ENCODE measurements around the gene ZNF432. TPM values are rescaled to one million over a fixed set of nuclear protein-coding genes. Genes with fewer than 3 reads are reported as not detected.

The ZNF432 gene
- total and polyA plus RNA-seq, 2 donors (not counting 1 experiment from before 2014, with no cell fraction given) = 5.1 to 25.0 TPM

- intact Hi-C loops (cut with micrococcal nuclease) = loop anchor here (1.0 to 10.0 kb wide), 4 partner anchors 46 to 1100 kb away; partner anchors contain the start of genes ZNF665 and ZNF836
- no peak for DNase-seq
- no peak for TF ChIP-seq CTCF (IDR thresholded peaks at IDR 0.05)
- no peak for TF ChIP-seq EZH2 (IDR thresholded peaks at IDR 0.05; ENCODE audit: borderline replicate concordance, insufficient read depth, low read depth, low read length, poor library complexity, severe bottlenecking)
- Mint-ChIP-seq H3K4me1 (peaks cover 33% of the 10 kb centered on the region), H3K9me3 (ENCODE audit: insufficient read depth) (peaks cover 10% of the 10 kb centered on the region), H3K27me3 (no peaks in the 10 kb centered on the region), H3K27ac (peak overlapping the region; percentile 85), H3K4me3 (peak overlapping the region; percentile 93)
- Histone ChIP-seq H3K9me3 (ENCODE audit: control extremely low read depth in 1 of 3, control insufficient read depth in 2 of 3, insufficient read depth in 1 of 3, low read length in 2 of 3) (peaks cover 8 to 60% (median 21%) of the 10 kb centered on the region in 3 donors), H3K36me3 (replicated peaks in 1 of 2; ENCODE audit: control extremely low read depth in 1 of 2, control insufficient read depth in 1 of 2, extremely low read depth in 1 of 2, insufficient read depth in 2 of 2, low read length in 1 of 2) (peaks cover 1 to 25% of the 10 kb centered on the region in 2 experiments), H3K4me2 (replicated peaks; ENCODE audit: low read depth, low read length, poor library complexity, severe bottlenecking) (peak overlapping the region; percentile 81), H3K79me2 (ENCODE audit: control insufficient read depth, insufficient read depth, low read length) (peaks cover 48% of the 10 kb centered on the region), H3K27me3 (replicated peaks in 1 of 4; ENCODE audit: control extremely low read depth in 1 of 4, control insufficient read depth in 3 of 4, insufficient read depth in 4 of 4, low read length in 3 of 4) (no peaks in the 10 kb centered on the region), H3K4me1 (ENCODE audit: control insufficient read depth in 2 of 2, insufficient read depth in 2 of 2, low read length in 2 of 2) (peaks cover 14 to 20% of the 10 kb centered on the region in 2 donors), H3K9ac (ENCODE audit: low read length) (peak overlapping the region; percentile 98), H3K27ac (ENCODE audit: low read length in 2 of 2) (peak overlapping the region in 1 of 2 donors; percentile 87), H4K20me1 (ENCODE audit: control insufficient read depth, insufficient read depth, low read length, poor library complexity, severe bottlenecking) (no peaks in the 10 kb centered on the region), H3K4me3 (ENCODE audit: control extremely low read depth in 1 of 5, extremely low read depth in 1 of 5, insufficient read depth in 1 of 5, low read depth in 2 of 5, low read length in 4 of 5) (peak overlapping the region; percentile 89 to 100 (median 99)), H2AFZ (ENCODE audit: insufficient read depth, low read depth, low read length, poor library complexity, severe bottlenecking) (peak overlapping the region; percentile 90)
- POLR2A ChIA-PET = no interaction called here
- ATAC-seq (ENCODE audit: low read depth) = no peak
- 45% methylated on average over 7 of the region's 12 CpGs for WGBS (ENCODE audit: insufficient coverage)
- CTCF ChIA-PET = interaction anchor here (0.6 kb wide), 1 partner anchor 506 kb away, joined by 3 read pairs; no protein-coding TSS in a partner anchor
Measured at GRCh38 chr19:52094526-52095130, 46.0 kb upstream of the ZNF432 start.

GRCh38 chr19:52086481-52086880, 37.8 kb upstream of the ZNF432 start:
- intact Hi-C loops (cut with micrococcal nuclease) = no loop called here
- Mint-ChIP-seq H3K27me3 (no peaks in the 10 kb centered on the region), H3K4me3 (no peak overlapping the region), H3K4me1 (peaks cover 1% of the 10 kb centered on the region), H3K27ac (no peak overlapping the region), H3K9me3 (ENCODE audit: insufficient read depth) (peaks cover 23% of the 10 kb centered on the region)
- TF ChIP-seq CTCF (IDR thresholded peaks at IDR 0.05) (no peak), EZH2 (IDR thresholded peaks at IDR 0.05; ENCODE audit: borderline replicate concordance, insufficient read depth, low read depth, low read length, poor library complexity, severe bottlenecking) (no peak)
- peaks cover 31% of the 10 kb centered on the region for H3K79me2 ChIP-seq (ENCODE audit: control insufficient read depth, insufficient read depth, low read length)
- no peaks in the 10 kb centered on the region for H3K4me1 ChIP-seq (ENCODE audit: control insufficient read depth in 2 of 2, insufficient read depth in 2 of 2, low read length in 2 of 2)
- H3K4me3 ChIP-seq (ENCODE audit: control extremely low read depth in 1 of 5, extremely low read depth in 1 of 5, insufficient read depth in 1 of 5, low read depth in 2 of 5, low read length in 4 of 5) = no peak overlapping the region
- H3K27me3 ChIP-seq (replicated peaks in 1 of 4; ENCODE audit: control extremely low read depth in 1 of 4, control insufficient read depth in 3 of 4, insufficient read depth in 4 of 4, low read length in 3 of 4) = no peaks in the 10 kb centered on the region
- H3K36me3 ChIP-seq (replicated peaks in 1 of 2; ENCODE audit: control extremely low read depth in 1 of 2, control insufficient read depth in 1 of 2, extremely low read depth in 1 of 2, insufficient read depth in 2 of 2, low read length in 1 of 2) = peaks cover 16 to 66% of the 10 kb centered on the region in 2 experiments
- peaks cover 2 to 34% (median 16%) of the 10 kb centered on the region in 3 donors for H3K9me3 ChIP-seq (ENCODE audit: control extremely low read depth in 1 of 3, control insufficient read depth in 2 of 3, insufficient read depth in 1 of 3, low read length in 2 of 3)
- H3K9ac ChIP-seq (ENCODE audit: low read length) = no peak overlapping the region
- no peak overlapping the region for H3K4me2 ChIP-seq (replicated peaks; ENCODE audit: low read depth, low read length, poor library complexity, severe bottlenecking)
- CTCF ChIA-PET = no interaction called here
- ATAC-seq (ENCODE audit: low read depth) (no peak), DNase-seq (no peak)
- H4K20me1 ChIP-seq (ENCODE audit: control insufficient read depth, insufficient read depth, low read length, poor library complexity, severe bottlenecking) = no peaks in the 10 kb centered on the region
- no peak overlapping the region for H2AFZ ChIP-seq (ENCODE audit: insufficient read depth, low read depth, low read length, poor library complexity, severe bottlenecking)
- POLR2A ChIA-PET = no interaction called here
- H3K27ac ChIP-seq (ENCODE audit: low read length in 2 of 2) = no peak overlapping the region
